CD4-positive, alpha-beta memory T cell (primary cell): ENCODE results near the gene PIGX. TPM values are rescaled to one million over a fixed set of nuclear protein-coding genes. Genes with fewer than 3 reads are reported as not detected.

ENCODE experiments used
- CTCF ChIA-PET: fragments of 350-600 bp; sonication (Branson Sonifier 250); formaldehyde crosslinking; loops from one replicate; lab custom pipeline; 2021; ENCODE audit warnings: inconsistent platforms; ENCODE audit not compliant: partially characterized antibody; lab: Charles Lee
- POLR2A ChIA-PET: fragments of 350-600 bp; sonication (Branson Sonifier 250); formaldehyde crosslinking; loops from one replicate; lab custom pipeline; 2021; ENCODE audit not compliant: partially characterized antibody; lab: Charles Lee
- DNase-seq, 5 donors: peaks; one replicate each; pipeline versions ENCODE4 v3.0.0 to v3.0.0-alpha.2; 2020 to 2022; ENCODE audit warnings: mixed read lengths in 1 of 5
- H3K27ac ChIP-seq: one replicate; pipeline ENCODE4 v1.7.0; 2013; ENCODE audit warnings: low read depth, low read length
- H3K27me3 ChIP-seq: 2 replicates; pipeline ENCODE4 v1.7.0; 2013; ENCODE audit warnings: mild to moderate bottlenecking, low read length, moderate library complexity; ENCODE audit not compliant: insufficient read depth
- H3K36me3 ChIP-seq: 2 replicates; pipeline ENCODE4 v1.7.0; 2013; ENCODE audit warnings: mild to moderate bottlenecking, low read length, moderate library complexity; ENCODE audit not compliant: insufficient read depth
- H3K4me1 ChIP-seq: 2 replicates; pipeline ENCODE4 v1.7.0; 2013; ENCODE audit warnings: mild to moderate bottlenecking, low read length, moderate library complexity; ENCODE audit not compliant: insufficient read depth
- H3K4me3 ChIP-seq, 2 donors: one replicate each; pipeline ENCODE4 v1.7.0; 2013; ENCODE audit warnings: low read length in 2 of 2, mild to moderate bottlenecking in 1 of 2
- H3K9me3 ChIP-seq, 2 donors: one replicate each; pipeline ENCODE4 v1.7.0; 2013; ENCODE audit warnings: low read length in 2 of 2, control low read depth in 1 of 2; ENCODE audit not compliant: control insufficient read depth in 1 of 2
- H3K27ac Mint-ChIP-seq, 7 donors: one replicate each; pipeline ENCODE4 v1.8.0; 2020 to 2021; ENCODE audit warnings: mixed read lengths in 7 of 7, mild to moderate bottlenecking in 6 of 7, inconsistent platforms in 3 of 7, moderate library complexity in 3 of 7
- H3K27me3 Mint-ChIP-seq, 2 donors: one replicate each; pipeline ENCODE4 v1.8.0; 2020 to 2021; ENCODE audit warnings: mixed read lengths in 2 of 2
- H3K36me3 Mint-ChIP-seq, 2 donors: one replicate each; pipeline ENCODE4 v1.8.0; 2020 to 2021; ENCODE audit warnings: mixed read lengths in 2 of 2, inconsistent platforms in 1 of 2, mild to moderate bottlenecking in 1 of 2
- H3K4me1 Mint-ChIP-seq, 4 donors: one replicate each; pipeline ENCODE4 v1.8.0; 2020 to 2021; ENCODE audit warnings: mixed read lengths in 4 of 4, mild to moderate bottlenecking in 1 of 4
- H3K4me3 Mint-ChIP-seq, 8 donors: one replicate each; pipeline ENCODE4 v1.8.0; 2020 to 2021; ENCODE audit warnings: mixed read lengths in 8 of 8, mild to moderate bottlenecking in 7 of 8, moderate library complexity in 6 of 8, inconsistent platforms in 3 of 8
- H3K9me3 Mint-ChIP-seq, 8 donors: one replicate each; pipeline ENCODE4 v1.8.0; 2020 to 2021; ENCODE audit warnings: mixed read lengths in 8 of 8, mild to moderate bottlenecking in 5 of 8, inconsistent platforms in 3 of 8, moderate library complexity in 1 of 8
- intact Hi-C: fragments of 100-400 bp; cut with micrococcal nuclease; formaldehyde crosslinking; loops from one replicate; pipeline ENCODE4 v1.15.1; 2023
- polyA plus RNA-seq, 2 donors: library from polyadenylated mRNA; unstranded; fragments of 300-500 nt; fragmentation: Illumina TruSeq; gene quantifications; one replicate each; pipeline ENCODE4 v1.2.3, GENCODE V29; 2021
- total RNA-seq, 2 experiments: library from RNA; stranded (reverse); gene quantifications; one replicate each; pipeline ENCODE4 v1.2.3, GENCODE V29; 2021

Gene PIGX
- total and polyA plus RNA-seq, 4 experiments from 2014 or later, result 19.1 to 37.4 (median 28.9) TPM

GRCh38 chr3:196699749-196700148 is 12.4 kb upstream of the PIGX start:
- no peaks in the 10 kb centered on the region for H3K9me3 ChIP-seq
- intact Hi-C loops, result no loop called here
- H3K4me3 ChIP-seq, result no peak overlapping the region
- Mint-ChIP-seq H3K4me1 (no peaks in the 10 kb centered on the region), H3K27ac (peak overlapping the region in 1 of 7 donors; percentile 42), H3K36me3 (no peaks in the 10 kb centered on the region), H3K4me3 (no peak overlapping the region), H3K27me3 (peaks cover 0 to 1% of the 10 kb centered on the region in 2 donors), H3K9me3 (no peaks in the 10 kb centered on the region)
- no peaks in the 10 kb centered on the region for H3K27me3 ChIP-seq
- H3K36me3 ChIP-seq, result no peaks in the 10 kb centered on the region
- no peak for DNase-seq
- ChIA-PET POLR2A (no interaction called here), CTCF (no interaction called here)
- no peak overlapping the region for H3K27ac ChIP-seq
- H3K4me1 ChIP-seq, result peaks cover 5% of the 10 kb centered on the region

- Histone ChIP-seq H3K36me3 (no peaks in the 10 kb centered on the region), H3K9me3 (no peaks in the 10 kb centered on the region), H3K27me3 (no peaks in the 10 kb centered on the region), H3K27ac (no peak overlapping the region), H3K4me3 (no peak overlapping the region), H3K4me1 (no peaks in the 10 kb centered on the region)
- Mint-ChIP-seq H3K27me3 (peaks cover 0 to 1% of the 10 kb centered on the region in 2 donors), H3K4me3 (no peak overlapping the region), H3K27ac (no peak overlapping the region), H3K36me3 (no peaks in the 10 kb centered on the region), H3K9me3 (no peaks in the 10 kb centered on the region), H3K4me1 (no peaks in the 10 kb centered on the region)
- DNase-seq, result no peak
- intact Hi-C loops, result no loop called here
- POLR2A ChIA-PET, result no interaction called here
- CTCF ChIA-PET, result no interaction called here
Observed at GRCh38 chr3:196700801-196701200, 11.4 kb upstream of the PIGX start.

GRCh38 chr3:196706327-196706726 is 5.8 kb upstream of the PIGX start:
- ChIA-PET POLR2A (no interaction called here), CTCF (interaction anchor here (1.0 kb wide), 1 partner anchor 36 kb away, joined by 3 read pairs; no protein-coding TSS in a partner anchor)
- Histone ChIP-seq H3K9me3 (no peaks in the 10 kb centered on the region), H3K27ac (no peak overlapping the region), H3K4me1 (peaks cover 6% of the 10 kb centered on the region), H3K27me3 (no peaks in the 10 kb centered on the region), H3K4me3 (no peak overlapping the region), H3K36me3 (no peaks in the 10 kb centered on the region)
- H3K4me3 Mint-ChIP-seq, result no peak overlapping the region
- intact Hi-C loops, result no loop called here
- DNase-seq, result no peak
- peaks cover 4 to 13% (median 8%) of the 10 kb centered on the region in 4 donors for H3K4me1 Mint-ChIP-seq
- H3K36me3 Mint-ChIP-seq, result peaks cover 0 to 5% of the 10 kb centered on the region in 2 donors
- H3K9me3 Mint-ChIP-seq, result no peaks in the 10 kb centered on the region
- no peak overlapping the region for H3K27ac Mint-ChIP-seq
- peaks cover 0 to 1% of the 10 kb centered on the region in 2 donors for H3K27me3 Mint-ChIP-seq

- H3K27ac Mint-ChIP-seq, result peak overlapping the region in 1 of 7 donors; percentile 11
- H3K9me3 Mint-ChIP-seq, result no peaks in the 10 kb centered on the region
- Histone ChIP-seq H3K36me3 (no peaks in the 10 kb centered on the region), H3K27ac (no peak overlapping the region), H3K27me3 (no peaks in the 10 kb centered on the region), H3K4me1 (peaks cover 10% of the 10 kb centered on the region), H3K9me3 (no peaks in the 10 kb centered on the region), H3K4me3 (no peak overlapping the region)
- ChIA-PET CTCF (interaction anchor here (1.0 to 1.8 kb wide), 5 partner anchors 13 to 97 kb away, joined by 3 to 7 read pairs (median 4); no protein-coding TSS in a partner anchor), POLR2A (no interaction called here)
- H3K4me3 Mint-ChIP-seq, result no peak overlapping the region
- intact Hi-C loops, result no loop called here
- H3K4me1 Mint-ChIP-seq, result peaks cover 7 to 17% (median 12%) of the 10 kb centered on the region in 4 donors
- DNase-seq, result no peak
- peaks cover 0 to 1% of the 10 kb centered on the region in 2 donors for H3K27me3 Mint-ChIP-seq
- peaks cover 2 to 5% of the 10 kb centered on the region in 2 donors for H3K36me3 Mint-ChIP-seq
Observed at GRCh38 chr3:196706731-196707130, 5.4 kb upstream of the PIGX start.

- Histone ChIP-seq H3K9me3 (no peaks in the 10 kb centered on the region), H3K4me3 (no peak overlapping the region), H3K27ac (no peak overlapping the region), H3K4me1 (peaks cover 10% of the 10 kb centered on the region), H3K27me3 (no peaks in the 10 kb centered on the region), H3K36me3 (no peaks in the 10 kb centered on the region)
- Mint-ChIP-seq H3K27me3 (peaks cover 0 to 1% of the 10 kb centered on the region in 2 donors), H3K36me3 (peaks cover 4 to 5% of the 10 kb centered on the region in 2 donors), H3K9me3 (no peaks in the 10 kb centered on the region), H3K4me1 (peaks cover 8 to 18% (median 14%) of the 10 kb centered on the region in 4 donors), H3K4me3 (no peak overlapping the region), H3K27ac (no peak overlapping the region)
- no peak for DNase-seq
- CTCF ChIA-PET, result interaction anchor here (1.0 to 1.8 kb wide), 7 partner anchors 14 to 169 kb away, joined by 3 to 7 read pairs (median 4); no protein-coding TSS in a partner anchor
- POLR2A ChIA-PET, result interaction anchor here (2.9 kb wide), 1 partner anchor 33 kb away, joined by 8 read pairs; the partner anchor contains the start of gene PAK2
- intact Hi-C loops, result no loop called here
Observed at GRCh38 chr3:196707566-196707965, 4.6 kb upstream of the PIGX start.

- H3K9me3 ChIP-seq, result no peaks in the 10 kb centered on the region
- H3K27ac Mint-ChIP-seq, result peak overlapping the region in 1 of 7 donors; percentile 29
- H3K4me1 ChIP-seq, result peaks cover 19% of the 10 kb centered on the region
- POLR2A ChIA-PET, result interaction anchor here (1.4 to 2.9 kb wide), 3 partner anchors 32 to 159 kb away, joined by 3 to 8 read pairs (median 4); partner anchors contain the start of genes PAK2 and SENP5
- H3K4me3 Mint-ChIP-seq, result no peak overlapping the region
- no peaks in the 10 kb centered on the region for H3K36me3 ChIP-seq
- intact Hi-C loops, result no loop called here
- no peak overlapping the region for H3K4me3 ChIP-seq
- peaks cover 12 to 26% (median 20%) of the 10 kb centered on the region in 4 donors for H3K4me1 Mint-ChIP-seq
- H3K36me3 Mint-ChIP-seq, result peaks cover 5 to 7% of the 10 kb centered on the region in 2 donors
- H3K27ac ChIP-seq, result no peak overlapping the region
- DNase-seq, result no peak
- no peaks in the 10 kb centered on the region for H3K27me3 ChIP-seq
- no peaks in the 10 kb centered on the region for H3K9me3 Mint-ChIP-seq
- CTCF ChIA-PET, result interaction anchor here (1.4 to 1.8 kb wide), 5 partner anchors 15 to 170 kb away, joined by 3 to 7 read pairs (median 4); no protein-coding TSS in a partner anchor
- H3K27me3 Mint-ChIP-seq, result no peaks in the 10 kb centered on the region
Observed at GRCh38 chr3:196708467-196708866, 3.7 kb upstream of the PIGX start.

- no peaks in the 10 kb centered on the region for H3K36me3 ChIP-seq
- no peaks in the 10 kb centered on the region for H3K9me3 Mint-ChIP-seq
- peak overlapping the region; percentile 90 to 97 (median 93) for H3K27ac Mint-ChIP-seq
- H3K27me3 ChIP-seq, result no peaks in the 10 kb centered on the region
- H3K9me3 ChIP-seq, result no peaks in the 10 kb centered on the region
- H3K27ac ChIP-seq, result peak overlapping the region; percentile 99
- H3K27me3 Mint-ChIP-seq, result no peaks in the 10 kb centered on the region
- ChIA-PET POLR2A (interaction anchor here (0.6 to 3.6 kb wide), 17 partner anchors 13 to 395 kb away, joined by 3 to 59 read pairs (median 5); partner anchors contain the start of genes DYNLT2B, FBXO45, NCBP2 and PAK2), CTCF (interaction anchor here (1.2 to 1.9 kb wide), 3 partner anchors 28 to 104 kb away, joined by 3 to 9 read pairs (median 5); partner anchors contain the start of gene PAK2)
- intact Hi-C loops, result loop anchor here (1.0 kb wide), 4 partner anchors 27 to 280 kb away; partner anchors contain the start of genes NCBP2, PAK2 and UBXN7
- H3K4me1 ChIP-seq, result peaks cover 21% of the 10 kb centered on the region
- peak in 1 of 5 donors; percentile 73 for DNase-seq
- peak overlapping the region; percentile 7 to 68 for H3K4me3 ChIP-seq
- H3K4me1 Mint-ChIP-seq, result peaks cover 14 to 33% (median 24%) of the 10 kb centered on the region in 4 donors
- H3K4me3 Mint-ChIP-seq, result peak overlapping the region; percentile 74 to 88 (median 84)
- peaks cover 5 to 7% of the 10 kb centered on the region in 2 donors for H3K36me3 Mint-ChIP-seq
Observed at GRCh38 chr3:196712514-196713413, 587 bp downstream of the PIGX start.
